Dermis microvascular lymphatic vessel endothelial cell (primary cell): Measurements from ENCODE around the gene ODC1. TPM values are rescaled to one million over a fixed set of nuclear protein-coding genes. Genes with fewer than 3 reads are reported as not detected.
"Not testable (repeated sequence)": the region's sequence is repeated elsewhere in the genome, so short reads cannot be mapped to it uniquely, and the experiment has no call there.

ENCODE experiments used
- DNase-seq, 2 donors: peaks; one replicate each; pipeline versions ENCODE4 v3.0.0 to v3.0.0-alpha.2; 2010; ENCODE audit warnings: low read depth in 2 of 2
- total RNA-seq: library from RNA; depleted of rRNA; stranded (reverse); fragments of >200 nt; gene quantifications from 2 replicates; pipeline ENCODE4 v1.2.1, GENCODE V29; 2014

The ODC1 gene
- total RNA-seq, 1 donor from 2014 or later = 71.6 TPM

DNA sequence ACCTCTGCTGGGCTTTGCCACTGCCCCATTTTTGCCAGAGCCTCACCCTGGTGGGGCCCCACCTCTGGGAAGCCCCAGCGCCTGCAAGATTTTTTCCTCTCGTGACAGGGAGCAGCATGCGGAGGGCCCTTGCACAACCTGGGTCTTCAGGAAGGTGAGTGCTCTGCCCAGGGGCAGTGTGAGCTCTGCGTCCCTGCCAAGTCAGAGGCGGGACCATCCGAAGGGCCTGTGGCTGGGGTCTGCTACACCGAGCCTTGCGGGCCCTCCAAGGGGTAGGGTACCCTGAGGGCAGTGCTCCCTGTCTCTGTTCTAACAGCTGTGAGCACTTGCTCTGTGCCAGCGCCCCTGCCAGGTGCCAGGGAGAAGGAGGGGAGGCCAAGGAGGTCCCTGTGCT, 5.8 kb upstream of the ODC1 start:
- no peak for DNase-seq

- DNase-seq = no peak
Observed at GRCh38 chr2:10452956-10453904, 5.1 kb upstream of the ODC1 start.

DNA sequence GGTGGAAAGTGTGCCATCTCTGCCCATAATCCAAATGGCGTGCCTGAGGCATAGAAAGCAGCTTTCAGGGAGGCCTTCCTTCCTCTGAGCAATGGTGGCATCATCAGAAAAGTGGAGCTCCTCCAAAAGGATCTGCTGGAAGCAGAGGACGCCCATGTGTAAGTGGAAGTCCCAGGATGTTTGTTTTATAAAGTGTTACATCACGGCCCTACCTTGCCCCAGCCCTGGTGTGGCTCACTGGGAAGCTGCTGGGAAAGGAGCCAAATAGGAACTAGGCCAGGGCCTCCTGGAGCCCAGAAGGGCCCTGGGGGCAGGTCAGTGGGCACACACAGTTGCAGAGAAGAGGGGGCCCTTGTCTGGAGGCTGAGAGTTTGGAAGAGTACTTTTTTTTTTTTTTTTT, 4.2 kb upstream of the ODC1 start:
- peak in 1 of 2 donors; percentile 27 for DNase-seq

DNA sequence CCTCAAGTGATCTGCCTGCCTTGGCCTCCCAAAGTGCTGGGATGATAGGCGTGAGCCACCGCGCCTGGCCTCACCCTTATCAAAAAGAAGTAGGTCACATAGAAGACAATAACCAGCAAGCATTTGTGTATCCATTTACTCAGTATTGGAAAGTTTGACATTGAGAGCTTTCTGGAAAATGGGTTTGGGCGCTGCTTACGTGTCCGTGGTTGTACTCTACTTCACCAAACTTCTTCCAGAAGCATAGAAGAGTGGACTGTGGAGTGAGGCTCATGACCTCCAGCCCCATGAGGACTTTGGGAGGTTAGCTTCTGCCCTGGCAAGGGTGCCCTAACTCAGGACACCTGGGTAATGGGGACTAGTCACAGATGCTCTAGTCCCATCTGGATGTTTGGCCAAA, 3.7 kb upstream of the ODC1 start:
- no peak for DNase-seq

DNA sequence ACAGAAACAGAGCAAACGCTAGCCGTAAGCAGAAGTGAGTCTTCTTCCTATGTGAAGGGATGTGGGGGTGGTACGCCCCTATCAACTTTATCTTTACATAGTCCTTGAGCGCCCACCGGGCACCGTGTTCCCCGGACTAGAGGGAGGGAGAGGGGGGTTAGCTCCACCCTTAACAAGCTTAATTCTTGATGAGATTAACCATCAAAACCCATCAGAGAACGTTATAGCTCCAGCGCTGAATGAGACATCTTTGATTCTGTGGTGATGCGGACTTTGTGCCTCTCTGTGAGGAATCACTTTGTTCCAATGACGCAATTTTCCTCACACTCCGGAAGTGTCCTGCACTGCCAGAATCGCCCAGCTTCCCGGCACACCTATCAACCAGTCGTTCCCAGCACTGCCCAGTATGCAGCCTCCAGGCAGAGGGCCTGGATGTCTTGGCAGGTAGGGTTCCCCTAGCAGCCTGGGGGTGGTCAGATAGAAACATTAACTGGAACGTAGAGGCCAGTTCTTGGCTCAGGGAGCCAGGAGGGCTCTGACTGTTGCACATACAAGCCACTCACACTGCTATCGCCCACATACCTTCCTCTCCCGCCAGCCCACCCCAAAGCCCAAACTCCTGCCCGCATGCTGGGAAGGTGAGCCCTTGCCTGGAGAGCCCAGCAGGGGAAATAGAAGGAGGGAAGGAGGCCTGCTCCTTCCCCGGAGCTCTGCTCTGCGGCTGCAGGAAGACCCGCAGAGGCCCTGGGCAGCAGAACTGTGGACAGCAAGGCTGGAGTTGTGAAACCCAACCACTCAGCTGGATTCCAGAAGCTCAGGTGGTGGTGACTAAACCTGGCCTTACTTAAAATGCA, 1.9 kb upstream of the ODC1 start:
- peak; percentile 41 to 58 for DNase-seq

- DNase-seq = no peak
Observed at GRCh38 chr2:10449486-10449831, 1.3 kb upstream of the ODC1 start.

GRCh38 chr2:10448576-10449485, 704 bp upstream of the ODC1 start:
- DNase-seq = peak; percentile 8 to 87

GRCh38 chr2:10447300-10447894, 730 bp downstream of the ODC1 start:
- DNase-seq = peak in 1 of 2 donors; percentile 54

DNA sequence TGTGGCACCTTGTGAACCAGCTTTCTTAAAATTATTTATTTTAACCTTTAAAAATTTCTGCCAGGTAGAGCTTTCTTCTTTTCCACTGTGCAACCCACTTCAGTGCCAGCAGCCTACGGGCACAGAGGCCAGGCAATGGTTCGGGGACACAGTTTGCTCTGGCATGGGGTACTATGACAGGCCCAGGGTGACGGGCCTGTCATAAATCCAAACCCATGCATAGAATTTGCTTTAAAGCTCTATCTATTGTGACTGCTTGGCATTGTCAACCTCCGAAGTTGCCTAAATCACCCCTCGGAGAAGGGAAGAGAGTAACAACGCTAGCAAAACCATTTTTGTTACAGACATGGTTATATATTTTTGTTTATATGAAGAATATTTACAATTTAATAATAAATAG, 1.5 kb downstream of the ODC1 start:
- no peak for DNase-seq

GRCh38 chr2:10444463-10444862, 3.7 kb downstream of the ODC1 start:
- DNase-seq = no peak

- DNase-seq = not testable (repeated sequence)
Observed at GRCh38 chr2:10442469-10443126, 5.5 kb downstream of the ODC1 start.

GRCh38 chr2:10441948-10442347, 6.2 kb downstream of the ODC1 start:
- no peak for DNase-seq

- peak in 1 of 2 donors; percentile 65 for DNase-seq
Observed at GRCh38 chr2:10440736-10441135, 7.4 kb downstream of the ODC1 start.

- DNase-seq = no peak
Observed at GRCh38 chr2:10439971-10440370, 8.2 kb downstream of the ODC1 start.

- DNase-seq = no peak
Observed at GRCh38 chr2:10439185-10439879, 8.8 kb downstream of the ODC1 start.

DNA sequence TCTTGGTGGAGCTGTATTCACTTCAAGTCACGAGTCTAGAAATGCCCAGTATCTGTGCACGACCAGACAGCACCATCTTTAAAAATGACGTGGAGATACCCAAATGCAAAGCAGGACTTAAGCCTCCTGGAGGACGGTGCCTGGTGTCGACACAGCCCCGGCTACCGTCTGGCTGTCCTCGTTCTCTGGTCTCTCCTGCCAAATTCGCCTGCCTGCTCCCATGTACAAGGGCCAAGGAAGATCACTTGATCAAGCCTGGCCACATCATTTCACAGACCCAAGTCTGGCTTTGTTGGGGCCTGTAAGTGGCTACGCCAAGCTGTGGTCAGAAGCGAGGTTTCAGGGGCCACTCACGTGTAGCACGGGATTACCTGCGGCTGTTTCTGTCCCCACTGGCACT, 9.4 kb downstream of the ODC1 start:
- DNase-seq = no peak

- DNase-seq = no peak
Observed at GRCh38 chr2:10437806-10438205, 10.3 kb downstream of the ODC1 start.

DNA sequence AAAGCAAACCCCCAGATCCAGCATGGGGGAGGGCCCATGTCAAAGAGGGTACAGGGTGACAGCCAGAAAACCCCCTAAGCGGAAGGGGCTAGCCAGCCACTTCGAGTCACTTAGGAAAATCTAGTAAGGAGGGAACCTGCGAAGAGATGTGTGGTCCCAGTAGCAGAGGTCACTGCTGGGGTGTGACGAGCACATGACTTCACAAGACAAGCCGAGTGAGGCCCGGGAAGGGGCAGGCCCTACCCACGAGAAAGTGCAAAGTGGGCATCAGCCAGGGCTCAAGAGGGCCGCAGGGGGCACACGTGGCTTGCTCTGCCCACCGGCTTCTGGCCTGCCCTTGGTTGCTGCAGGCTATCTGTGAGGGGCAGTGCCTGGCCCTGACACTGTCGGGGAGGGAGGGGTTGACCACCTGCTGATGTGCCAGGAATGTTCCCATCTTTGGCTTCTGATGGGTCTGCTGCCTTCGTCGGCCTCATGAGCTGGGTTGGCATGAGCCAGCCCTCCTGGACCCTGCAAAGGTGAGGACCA, 11.5 kb downstream of the ODC1 start:
- DNase-seq = no peak

DNA sequence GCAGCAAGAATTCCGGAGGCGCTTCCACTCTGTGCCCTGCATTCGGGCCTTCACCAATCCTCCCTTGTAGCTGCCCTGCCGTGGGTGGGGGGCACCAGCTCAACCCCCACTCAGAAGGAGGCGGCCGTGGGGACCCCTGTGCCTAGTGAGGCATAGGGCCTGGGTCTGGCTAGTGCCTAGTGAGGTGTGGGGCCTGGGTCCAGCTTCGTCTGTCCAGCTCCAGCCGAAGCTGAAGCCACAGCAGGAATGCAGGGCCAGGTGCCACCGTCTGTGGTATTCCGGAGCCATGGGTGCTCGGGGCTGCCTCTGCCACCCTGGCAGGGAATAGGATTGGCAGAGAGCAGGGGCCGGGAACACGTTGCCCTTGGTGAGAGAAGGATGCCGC, 12.3 kb downstream of the ODC1 start:
- no peak for DNase-seq
